GM21381 (cell line): ENCODE data around the gene APMAP.
"Not testable (repeated sequence)": the region's sequence is repeated elsewhere in the genome, so short reads cannot be mapped to it uniquely, and the experiment has no call there.

Experiments
- ATAC-seq: cut with Tn5 transposase; IDR thresholded peaks from one replicate; pipeline ENCODE4 v1.9.1; 2021; ENCODE audit warnings: mild to moderate bottlenecking, moderate library complexity; ENCODE audit not compliant: unreplicated experiment

APMAP gene

DNA sequence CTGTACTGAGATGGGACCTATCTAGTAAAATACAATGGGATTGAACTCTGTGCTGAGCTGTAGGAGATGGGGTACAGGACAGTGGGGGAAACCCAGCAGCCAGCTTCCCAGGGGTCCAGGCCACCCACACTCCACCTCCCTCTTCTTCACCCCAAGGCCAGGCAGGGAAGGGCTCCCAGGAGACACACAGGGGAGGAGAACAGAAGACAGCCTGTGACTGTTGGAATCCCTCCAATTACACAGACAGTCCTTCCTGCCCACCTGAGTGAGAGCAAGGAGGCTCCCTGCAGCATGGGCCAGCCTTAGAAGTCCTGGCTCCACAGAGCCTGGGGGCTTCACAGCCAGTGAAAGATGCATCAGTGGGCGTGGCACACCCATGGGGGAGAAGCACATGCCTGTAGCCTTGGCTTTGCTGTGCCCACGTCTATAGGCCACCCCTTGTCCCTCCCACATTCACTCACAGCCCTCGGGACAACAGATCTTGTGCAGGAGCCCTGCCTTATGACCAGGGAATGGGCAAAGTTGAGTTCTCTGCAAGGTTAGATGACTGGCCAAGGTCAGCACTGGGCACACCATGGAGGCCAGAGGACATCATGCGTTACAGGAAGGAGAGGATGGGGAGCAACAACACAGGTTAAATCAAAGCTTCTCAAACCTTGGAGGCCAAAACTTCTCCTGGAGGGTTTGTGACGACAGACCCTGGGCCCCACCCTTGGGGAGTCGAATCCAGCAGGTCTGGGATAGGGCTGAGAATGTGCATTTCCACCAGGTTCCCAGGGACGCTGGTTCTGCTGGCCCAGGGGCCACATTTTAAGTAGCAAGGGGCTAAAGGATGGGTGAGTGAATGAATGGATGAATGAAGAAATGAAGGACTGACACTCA lies 55.8 kb downstream of the APMAP start:
- no peak for ATAC-seq

- ATAC-seq: no peak
Measured at GRCh38 chr20:24935766-24936525, 56.6 kb downstream of the APMAP start.

DNA sequence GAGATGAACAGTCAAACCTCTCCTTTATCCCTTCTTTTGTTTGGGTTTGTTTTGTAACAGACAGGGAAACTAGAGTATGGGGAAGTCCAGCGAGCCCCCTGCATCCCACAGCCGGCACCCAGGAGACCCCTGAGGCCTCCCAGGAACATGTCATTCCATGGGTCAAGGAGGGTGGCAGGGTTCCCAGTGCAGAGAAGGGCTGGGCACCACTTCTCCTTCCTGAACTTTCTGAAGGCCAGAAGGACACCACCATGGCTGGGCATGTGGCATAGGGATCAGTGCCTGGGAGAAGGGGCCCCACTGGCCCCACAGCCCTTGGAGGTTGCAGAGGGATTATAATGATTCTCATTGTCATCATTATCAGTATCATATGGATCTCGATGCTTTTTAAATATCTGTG lies 57.4 kb downstream of the APMAP start:
- no peak for ATAC-seq

DNA sequence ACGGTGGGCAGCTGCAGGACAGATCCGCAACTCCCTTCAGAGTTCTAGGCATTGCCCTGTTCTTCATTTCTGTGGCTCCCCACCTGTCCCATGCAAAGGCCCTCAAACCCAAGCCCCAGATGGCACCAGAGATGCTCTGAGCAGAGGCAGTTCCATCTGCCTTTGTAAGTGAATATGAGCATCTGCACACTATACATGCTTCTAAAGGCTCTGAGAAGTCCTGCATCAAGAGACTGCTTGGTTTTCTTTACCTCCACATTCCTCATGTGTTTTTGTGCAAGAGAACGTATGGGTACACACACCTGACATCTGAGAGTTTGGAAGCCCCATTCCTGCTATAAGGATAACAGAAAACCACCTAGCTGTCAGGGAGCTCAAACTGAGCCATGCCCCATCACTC lies 57.8 kb downstream of the APMAP start:
- ATAC-seq: no peak

DNA sequence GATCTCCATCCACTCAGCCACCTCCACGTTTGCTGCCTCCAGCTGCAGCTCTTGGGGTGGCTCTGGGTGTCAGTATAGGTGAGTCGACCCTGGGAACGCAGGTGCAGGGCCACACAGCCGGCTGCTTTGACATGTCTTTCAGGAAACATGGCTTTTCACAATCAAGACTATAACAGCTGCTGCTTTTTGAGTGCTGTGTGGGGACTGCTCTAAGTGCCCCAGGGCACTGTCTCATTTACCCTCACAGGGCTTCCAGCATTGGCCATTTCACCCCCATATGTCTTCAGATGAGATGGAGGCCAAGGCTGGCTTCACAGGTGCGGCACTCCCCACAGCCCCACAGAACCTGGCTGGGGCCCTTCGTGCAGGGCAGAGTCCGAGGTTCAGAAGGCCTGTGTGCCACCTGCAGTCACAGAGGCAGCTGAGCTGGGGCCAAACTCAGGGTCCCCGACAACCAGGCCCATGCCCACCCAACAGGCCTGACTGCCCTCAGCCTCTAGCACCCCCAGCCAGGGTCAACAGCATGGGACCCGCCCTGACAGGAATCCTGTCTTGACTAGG lies 58.4 kb downstream of the APMAP start:
- no peak for ATAC-seq

GRCh38 chr20:24933266-24933908 lies 59.2 kb downstream of the APMAP start:
- no peak for ATAC-seq

GRCh38 chr20:24931893-24932292 lies 60.7 kb downstream of the APMAP start:
- not testable (repeated sequence) for ATAC-seq

GRCh38 chr20:24930724-24931688 lies 61.5 kb downstream of the APMAP start:
- ATAC-seq: not testable (repeated sequence)

GRCh38 chr20:24929867-24930723 lies 62.5 kb downstream of the APMAP start:
- ATAC-seq: not testable (repeated sequence)

DNA sequence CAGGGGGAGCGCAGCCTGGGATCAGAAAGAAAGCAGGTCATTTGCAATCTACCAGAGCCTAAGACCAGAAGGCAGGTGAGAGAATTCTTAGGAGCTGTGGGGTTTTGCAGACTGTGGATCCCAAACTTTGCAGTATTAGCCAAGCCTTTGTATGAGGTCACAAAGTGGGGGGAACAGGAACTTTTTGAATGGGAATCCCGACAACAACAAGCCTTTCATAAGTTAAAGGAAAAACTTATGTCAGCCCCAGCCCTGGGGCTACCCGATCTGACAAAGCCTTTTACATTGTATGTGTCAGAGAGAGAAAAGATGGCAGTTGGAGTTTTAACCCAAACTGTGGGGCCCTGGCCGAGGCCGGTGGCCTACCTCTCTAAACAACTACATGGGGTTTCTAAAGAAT lies 63.3 kb downstream of the APMAP start:
- ATAC-seq: not testable (repeated sequence)

DNA sequence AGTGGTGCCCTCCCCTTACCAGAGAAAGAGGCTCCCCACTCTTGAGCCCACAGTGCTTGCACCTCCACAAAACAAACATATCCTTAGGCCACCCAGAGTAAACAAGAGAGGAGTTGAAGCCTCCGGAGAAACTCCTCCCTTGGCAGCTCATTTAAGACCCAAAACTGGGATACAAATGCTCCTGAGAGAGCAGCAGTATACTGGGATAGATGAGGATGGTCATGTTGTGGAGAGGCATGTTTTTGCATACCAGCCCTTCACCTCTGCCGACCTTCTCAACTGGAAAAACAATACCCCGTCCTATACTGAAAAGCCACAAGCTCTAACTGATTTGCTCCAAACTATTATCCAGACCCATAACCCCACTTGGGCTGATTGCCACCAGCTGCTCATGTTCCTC lies 71.8 kb downstream of the APMAP start:
- not testable (repeated sequence) for ATAC-seq

DNA sequence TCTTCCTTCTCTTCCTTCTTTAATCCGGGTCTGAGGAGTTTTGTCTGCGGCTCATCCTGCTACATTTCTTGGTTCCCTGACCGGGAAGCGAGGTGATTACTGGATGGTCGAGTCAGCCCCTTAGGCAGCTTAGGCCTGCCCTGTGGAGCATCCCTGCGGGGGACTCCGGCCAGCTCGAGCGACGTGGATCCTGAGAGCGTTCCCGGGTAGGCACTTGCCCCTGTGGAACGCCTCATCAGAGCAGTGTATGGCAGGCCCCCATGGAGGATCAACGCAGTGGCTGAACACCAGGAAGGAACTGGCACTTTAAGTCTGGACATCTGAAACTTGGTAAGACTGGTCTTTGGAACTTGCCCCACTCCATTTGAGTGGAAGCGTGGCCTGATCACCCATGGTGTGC lies 72.9 kb downstream of the APMAP start:
- not testable (repeated sequence) for ATAC-seq

DNA sequence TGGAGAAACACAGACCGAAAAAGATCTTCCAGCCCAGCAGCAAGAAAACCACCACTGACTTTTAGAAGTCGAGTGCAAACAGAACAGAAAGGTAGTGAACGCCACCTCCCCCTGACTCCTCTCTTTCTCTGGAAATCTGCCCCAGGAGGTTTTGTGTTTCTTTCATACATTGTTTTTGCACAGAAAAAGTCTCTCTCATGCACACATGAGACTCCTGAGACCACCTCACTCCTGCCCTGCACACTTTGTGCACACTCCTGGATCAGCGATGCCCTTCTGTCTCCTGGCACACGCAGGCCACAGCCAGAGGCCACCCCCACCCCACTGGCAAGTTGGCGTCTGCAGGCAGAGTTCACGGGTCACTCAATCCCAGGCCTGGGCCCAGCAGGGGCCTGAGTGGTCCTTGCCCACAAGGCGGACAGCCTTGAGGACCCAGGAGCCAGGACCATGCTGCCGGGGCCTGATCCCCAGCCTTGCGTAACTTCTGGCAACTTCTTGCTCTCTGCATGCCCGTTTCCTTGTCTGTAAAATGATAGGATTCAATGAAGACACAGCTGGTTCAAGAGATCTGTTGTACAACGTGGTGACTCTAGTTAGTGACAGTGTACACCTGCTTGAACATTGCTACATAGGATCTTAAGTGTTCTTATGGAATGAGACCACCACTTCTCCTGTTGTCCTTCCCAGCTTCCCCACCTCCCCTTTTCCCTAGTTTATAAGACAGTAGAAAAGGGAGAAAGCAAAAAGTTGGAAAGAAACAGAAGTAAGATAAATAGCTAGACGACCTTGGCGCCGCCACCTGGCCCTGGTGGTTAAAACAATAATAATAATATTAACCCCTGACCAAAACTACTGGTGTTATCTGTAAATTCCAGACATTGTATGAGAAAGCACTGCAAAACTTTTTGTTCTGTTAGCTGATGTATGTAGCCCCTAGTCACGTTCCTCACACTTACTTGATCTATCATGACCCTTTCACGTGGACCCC lies 73.7 kb downstream of the APMAP start:
- no peak for ATAC-seq

- ATAC-seq: no peak
Measured at GRCh38 chr20:24917797-24918578, 74.6 kb downstream of the APMAP start.

- ATAC-seq: no peak
Measured at GRCh38 chr20:24917056-24917455, 75.5 kb downstream of the APMAP start.

DNA sequence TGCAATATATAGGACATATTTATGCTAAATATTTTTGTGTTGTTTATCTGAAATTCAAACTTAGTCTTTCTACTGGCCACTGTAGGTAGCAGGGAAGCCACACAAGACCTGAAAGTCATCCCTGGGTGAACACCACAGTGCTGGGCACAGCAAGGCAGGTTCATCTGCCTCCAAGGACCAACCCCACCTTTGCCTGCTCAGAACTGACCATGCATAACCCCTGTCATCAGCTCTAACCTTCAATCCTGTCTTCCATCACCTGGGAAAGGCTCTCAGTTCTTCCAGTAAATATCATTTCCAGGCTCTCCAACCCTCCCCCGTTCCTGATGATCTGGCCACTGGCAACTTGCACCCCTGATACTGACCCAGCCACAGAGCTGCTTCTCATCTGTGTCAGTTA lies 76.1 kb downstream of the APMAP start:
- ATAC-seq: no peak

DNA sequence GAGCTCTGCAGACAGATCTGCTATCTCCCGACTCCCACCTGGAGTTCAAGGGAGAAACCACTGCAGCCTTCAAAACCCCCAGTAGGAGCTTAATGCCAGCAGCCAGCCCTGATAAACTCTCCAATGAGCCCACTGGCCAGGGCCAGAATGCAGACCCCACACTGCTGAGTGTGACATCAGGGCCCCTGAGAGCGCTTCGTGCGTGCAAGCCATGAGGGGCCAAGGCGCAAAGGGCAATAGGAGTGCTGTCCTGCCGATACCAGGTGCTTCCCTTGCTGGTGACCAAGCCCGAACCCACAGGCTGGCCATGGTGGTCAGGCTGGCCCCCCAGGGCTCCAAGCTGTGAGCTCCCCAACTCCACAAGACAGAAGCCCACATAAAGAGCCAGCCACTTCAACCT lies 76.7 kb downstream of the APMAP start:
- ATAC-seq: no peak
